Pulmonary artery endothelial cell (primary cell): ENCODE data around the gene DPP3. TPM values are rescaled to one million over a fixed set of nuclear protein-coding genes. Genes with fewer than 3 reads are reported as not detected.

Experiments used
- DNase-seq: peaks from one replicate; pipeline ENCODE4 v3.0.0-alpha.2; 2011; ENCODE audit warnings: low read depth, low spot score
- total RNA-seq: library from RNA; depleted of rRNA; stranded (reverse); fragments of >200 nt; gene quantifications from 2 replicates; pipeline ENCODE4 v1.2.3, GENCODE V29; 2014

DPP3 gene
- total RNA-seq, 1 donor from 2014 or later = 65.5 TPM

DNA sequence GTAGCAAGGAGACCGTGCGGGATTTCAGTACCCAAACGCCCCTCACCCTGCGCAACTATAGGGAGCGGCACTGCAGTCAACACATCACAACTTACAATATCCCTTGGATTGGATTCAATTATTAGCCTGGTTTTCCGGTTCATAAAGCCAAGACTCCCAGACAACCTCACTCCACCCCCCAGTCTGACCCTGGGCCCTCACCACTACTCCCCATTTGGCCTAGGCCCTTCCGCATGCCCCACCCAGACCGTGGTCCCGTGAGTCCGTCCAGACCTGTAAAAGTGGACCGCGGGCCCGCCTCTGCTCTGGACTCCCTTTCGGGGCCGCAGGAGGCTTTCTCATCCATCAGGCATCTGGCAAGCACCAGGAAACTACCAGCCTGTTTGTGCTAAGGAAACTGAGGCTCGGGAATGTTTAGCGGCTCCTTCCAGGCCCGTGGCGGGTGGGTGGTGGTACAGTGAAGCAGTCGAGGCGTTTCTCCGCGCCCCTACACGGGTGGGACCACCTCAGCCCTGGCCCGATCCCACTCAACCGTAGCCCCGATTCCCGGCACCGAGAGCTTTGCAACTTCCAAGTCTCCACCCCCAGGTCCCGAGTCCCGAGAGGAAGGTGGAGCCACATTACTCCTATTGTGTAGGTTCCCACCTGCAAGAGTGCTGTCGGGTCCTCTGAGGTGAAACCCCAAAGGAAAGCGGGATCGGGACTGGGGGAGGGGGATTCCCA, 679 bp upstream of the DPP3 start:
- no peak for DNase-seq

DNA sequence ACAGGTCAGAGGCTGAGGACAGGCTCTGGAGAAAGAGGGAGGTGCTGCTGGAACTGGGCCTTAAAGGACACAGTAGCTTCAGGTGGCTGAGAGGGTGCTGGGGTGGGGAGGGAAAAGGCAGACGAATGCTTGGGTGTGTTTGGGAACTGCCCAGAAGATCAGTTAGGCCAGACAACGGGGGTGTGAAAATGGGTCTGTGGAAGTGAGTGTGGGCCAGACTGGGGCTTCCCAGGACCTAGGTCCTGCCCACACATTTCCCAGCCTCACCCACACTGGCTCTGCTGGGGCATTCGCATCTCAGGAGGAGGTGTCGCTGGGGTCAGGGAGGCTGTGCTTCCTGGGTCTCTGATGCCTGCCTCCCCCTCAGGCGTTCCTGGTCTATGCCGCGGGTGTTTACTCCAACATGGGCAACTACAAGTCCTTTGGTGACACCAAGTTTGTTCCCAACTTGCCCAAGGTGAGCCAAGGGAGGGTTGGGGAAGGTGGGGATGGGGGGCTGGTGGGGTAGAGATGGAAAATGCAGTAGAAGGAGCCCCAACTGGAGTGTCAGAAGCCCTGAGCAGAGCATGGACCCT, 4.7 kb downstream of the DPP3 start:
- no peak for DNase-seq

DNA sequence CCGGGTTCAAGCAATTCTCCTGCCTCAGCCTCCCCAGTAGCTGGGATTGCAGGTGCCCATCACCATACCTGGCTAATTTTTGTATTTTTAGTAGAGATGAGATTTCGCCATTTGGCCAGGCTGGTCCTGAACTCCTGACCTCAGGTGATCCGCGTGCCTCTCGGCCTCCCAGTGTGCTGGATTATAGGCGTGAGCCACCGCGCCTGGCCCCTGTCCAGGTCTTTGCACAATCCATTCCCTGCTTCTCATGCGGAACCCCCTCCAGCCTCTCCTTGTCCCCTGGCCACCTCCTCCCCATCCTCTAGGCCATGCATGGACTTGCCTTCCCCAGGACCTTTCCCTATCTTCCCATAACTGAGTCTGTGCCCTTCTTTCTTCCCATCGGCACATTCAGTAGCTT, 8.7 kb downstream of the DPP3 start:
- no peak for DNase-seq

DNA sequence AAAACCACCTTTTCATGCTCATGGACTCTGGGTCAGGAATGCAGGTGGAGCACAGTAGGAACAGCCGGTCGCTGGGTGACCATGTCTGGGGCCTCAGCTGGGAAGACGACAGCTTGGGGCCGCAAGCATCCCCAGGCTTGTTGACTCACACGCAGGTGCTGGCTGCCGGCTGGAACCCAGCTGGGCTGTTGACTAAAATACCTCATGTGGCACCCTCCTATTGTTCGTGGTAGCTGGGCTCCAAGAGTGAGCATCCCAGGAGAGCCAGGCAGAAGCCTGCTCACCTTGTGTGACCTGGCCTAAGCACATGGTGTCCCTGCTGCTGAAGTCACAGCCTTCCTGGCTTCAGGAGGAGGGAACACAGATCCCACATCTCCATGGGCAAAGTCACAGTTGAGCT, 9.4 kb downstream of the DPP3 start:
- DNase-seq = no peak

DNA sequence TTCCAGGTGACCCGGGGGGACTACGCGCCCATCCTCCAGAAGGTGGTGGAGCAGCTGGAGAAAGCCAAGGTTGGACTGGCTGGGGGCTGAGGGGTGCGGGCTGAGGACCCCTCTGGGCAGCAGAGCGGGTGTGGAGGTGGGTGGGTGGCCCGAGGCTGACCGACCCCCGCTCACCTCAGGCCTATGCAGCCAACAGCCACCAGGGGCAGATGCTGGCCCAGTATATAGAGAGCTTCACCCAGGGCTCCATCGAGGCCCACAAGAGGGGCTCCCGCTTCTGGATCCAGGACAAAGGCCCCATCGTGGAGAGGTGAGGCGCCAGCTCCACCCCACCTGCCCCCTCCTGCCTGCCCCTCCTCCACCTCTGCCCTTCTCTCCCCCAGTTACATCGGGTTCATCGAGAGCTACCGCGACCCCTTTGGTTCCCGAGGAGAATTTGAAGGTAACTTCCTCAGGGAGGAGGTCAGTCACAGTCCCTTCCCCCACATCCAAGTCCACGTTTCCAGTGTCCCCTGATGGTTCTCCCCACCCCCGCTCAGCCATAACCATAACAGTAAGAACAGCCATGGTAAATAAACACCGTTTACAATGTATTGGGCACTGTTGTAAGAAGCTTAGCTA, 11.2 kb downstream of the DPP3 start:
- DNase-seq = no peak

DNA sequence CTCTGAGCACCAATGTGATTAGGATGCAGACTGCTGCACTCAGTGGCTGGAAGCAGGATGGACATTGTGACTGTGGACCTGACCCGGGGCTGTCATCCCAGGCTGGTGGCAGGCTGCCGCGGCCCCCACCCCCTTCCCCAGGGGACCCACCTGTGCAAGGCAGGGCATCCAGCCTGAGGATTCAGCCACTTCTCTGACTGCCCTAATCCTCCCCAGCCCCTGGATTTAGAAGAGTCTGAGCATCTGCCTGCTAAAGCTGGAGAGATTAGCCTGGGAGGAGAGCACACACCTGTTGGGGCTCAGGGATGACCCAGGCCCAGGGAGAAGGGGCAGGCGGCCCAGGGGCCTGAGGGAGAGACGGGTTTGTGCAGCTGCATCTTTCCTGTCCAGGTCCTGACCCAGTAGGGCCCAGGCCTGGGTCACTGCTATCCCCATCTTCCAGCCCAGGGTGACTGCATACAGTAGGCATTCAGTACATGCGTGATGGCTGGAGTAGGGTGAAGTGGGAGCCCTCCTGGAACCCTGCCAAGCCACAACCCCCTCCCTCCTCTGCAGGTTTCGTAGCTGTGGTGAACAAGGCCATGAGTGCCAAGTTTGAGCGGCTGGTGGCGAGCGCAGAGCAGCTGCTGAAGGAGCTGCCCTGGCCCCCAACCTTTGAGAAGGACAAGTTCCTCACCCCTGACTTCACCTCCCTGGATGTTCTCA, 12.1 kb downstream of the DPP3 start:
- no peak for DNase-seq

DNA sequence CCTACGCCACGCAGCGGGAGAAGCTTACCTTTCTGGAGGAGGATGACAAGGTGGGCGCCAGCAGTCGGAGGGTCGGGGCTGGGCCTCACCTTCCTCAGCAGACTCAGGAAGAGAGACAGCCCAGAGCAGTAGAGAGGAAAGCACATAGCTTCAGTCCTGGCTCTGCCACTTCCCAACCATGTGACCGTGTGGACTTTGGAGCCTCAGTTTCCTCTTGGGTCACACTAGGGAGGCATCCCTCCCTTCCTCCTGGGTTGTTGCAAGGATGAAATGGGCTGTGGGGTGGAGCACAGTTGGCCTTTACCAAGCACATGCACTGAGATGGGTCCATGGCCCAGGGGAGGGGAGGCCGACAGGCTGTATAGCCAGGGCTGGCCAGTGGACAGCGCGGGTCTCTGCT, 12.9 kb downstream of the DPP3 start:
- no peak for DNase-seq

DNA sequence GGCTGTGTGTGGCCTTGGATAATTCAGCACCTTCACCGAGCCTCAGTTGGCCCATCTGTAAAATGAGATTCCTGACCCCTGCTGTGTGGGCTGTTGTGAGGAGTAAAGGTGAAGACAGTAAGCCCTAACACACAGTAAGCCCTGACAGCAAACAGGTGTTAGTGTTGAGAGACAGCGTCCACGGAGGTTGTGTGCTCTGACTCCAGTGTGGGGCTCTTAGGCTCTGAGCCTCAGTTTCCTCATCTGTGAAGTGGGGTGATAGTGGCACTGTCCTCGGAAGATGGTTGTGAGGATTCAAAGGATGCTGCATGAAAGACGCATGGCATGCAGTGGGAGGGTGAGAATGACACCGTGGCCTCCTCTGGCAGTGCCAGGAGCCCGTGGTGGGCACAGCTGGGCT, 14.2 kb downstream of the DPP3 start:
- DNase-seq = no peak

DNA sequence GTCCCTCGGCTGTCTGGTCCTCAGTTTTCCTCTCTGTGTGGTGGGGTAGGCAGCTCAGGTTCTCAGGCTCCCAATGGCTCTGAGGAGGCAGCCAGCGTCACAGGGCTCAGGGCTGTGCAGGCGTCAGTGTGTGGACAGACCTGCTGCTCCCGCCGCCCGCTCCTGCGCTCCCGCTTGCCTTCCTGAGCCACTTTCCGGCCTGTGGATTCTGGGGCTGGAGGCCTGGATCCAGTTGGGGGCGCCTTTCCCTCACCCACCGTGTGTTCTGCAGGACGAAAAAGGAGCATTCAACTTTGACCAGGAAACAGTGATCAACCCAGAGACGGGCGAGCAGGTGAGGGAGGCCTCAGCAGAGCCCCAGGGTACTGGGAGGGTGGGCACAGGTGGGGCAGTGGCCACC, 14.7 kb downstream of the DPP3 start:
- no peak for DNase-seq

DNA sequence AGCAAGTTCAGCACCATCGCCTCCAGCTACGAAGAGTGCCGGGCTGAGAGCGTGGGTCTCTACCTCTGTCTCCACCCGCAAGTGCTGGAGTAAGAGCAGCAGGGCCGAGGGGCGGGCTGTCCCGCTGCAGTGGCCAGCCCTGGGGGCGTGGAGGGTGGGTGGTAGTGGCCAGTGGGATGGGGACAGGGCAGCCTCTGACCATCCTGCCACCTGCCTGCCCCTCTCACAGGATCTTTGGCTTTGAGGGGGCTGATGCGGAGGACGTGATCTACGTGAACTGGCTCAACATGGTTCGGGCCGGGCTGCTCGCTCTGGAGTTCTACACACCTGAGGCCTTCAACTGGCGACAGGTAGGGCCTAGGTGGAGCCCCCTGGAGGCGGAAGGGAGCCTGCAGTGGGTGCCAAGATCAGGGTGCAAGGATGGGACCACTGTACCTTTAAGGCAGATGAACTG, 15.2 kb downstream of the DPP3 start:
- DNase-seq = no peak

DNA sequence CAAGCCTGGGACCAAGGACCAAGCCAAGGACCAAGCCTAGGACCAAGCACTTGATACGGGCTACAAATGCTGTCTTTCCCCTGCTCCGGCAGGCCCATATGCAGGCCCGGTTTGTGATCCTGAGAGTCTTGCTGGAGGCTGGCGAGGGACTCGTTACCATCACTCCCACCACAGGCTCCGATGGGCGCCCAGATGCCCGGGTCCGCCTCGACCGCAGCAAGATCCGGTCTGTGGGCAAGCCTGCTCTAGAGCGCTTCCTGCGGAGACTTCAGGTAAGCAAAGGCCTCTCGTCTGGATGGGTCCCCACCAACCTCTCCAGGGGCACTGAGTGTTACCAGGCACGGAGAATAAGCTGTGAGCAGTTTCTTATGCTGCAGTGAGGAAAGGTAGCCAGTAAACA, 17.0 kb downstream of the DPP3 start:
- no peak for DNase-seq

DNA sequence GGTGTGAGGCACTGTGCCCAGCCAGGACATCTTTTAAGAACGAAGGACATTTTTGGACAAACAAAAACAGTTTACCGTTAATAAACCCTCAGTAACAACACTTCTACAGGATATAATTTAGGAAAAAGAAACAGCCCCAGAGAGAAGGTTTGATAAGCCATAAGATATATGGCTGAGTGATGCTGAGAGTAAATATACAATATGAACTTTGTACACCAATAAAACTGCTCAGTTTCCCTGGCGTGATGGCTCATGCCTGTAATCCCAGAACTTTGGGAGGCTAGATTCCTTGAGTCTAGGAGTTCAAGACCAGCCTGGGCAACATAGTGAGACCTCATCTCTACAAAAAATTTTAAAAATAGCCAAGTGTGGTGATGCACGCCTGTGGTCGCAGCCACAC, 18.3 kb downstream of the DPP3 start:
- DNase-seq = no peak

DNA sequence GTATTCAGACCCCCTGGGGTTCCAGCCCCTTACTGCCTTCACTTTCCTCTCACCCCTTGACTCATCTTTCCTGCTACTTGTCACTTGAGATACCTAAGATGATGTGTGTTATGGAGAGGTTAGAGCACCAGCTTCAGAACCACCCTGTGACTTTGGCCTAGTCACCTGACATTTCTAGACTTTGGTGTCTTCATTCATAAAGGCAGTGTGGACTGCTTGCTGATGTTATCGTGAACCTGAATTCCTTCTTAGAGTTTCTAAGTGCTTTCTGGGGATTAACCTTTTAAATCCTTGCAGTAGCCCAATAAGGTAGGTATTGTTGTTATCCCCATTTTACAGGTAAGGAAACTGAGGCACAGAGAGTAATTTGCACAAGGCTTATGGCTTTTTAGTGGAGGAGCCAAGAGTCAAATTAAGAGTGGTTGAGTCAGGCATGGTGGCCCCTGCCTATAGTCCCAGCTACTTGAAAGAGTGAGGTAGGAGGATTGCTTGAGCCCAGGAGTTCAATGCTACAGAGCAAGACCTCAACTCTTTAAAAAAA, 25.1 kb downstream of the DPP3 start:
- no peak for DNase-seq

DNA sequence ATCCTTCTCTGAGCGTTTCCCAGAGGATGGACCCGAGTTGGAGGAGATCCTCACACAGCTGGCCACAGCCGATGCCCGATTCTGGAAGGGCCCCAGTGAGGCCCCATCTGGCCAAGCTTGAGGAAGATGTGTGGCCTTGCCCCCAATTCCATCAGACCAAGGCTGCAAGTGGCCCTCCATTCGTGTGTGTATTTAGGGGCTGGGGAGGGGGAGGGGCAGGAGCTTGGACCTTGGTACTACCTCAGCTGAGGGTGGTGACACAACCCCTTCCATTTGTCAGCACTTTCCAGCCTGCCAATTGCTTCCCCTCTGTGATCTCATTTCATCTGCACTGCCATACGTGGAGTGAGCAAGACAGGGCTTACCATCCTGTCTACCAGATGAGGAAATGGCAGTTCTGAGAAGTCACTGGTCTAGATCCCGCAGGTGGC, 28.9 kb downstream of the DPP3 start:
- no peak for DNase-seq

DNA sequence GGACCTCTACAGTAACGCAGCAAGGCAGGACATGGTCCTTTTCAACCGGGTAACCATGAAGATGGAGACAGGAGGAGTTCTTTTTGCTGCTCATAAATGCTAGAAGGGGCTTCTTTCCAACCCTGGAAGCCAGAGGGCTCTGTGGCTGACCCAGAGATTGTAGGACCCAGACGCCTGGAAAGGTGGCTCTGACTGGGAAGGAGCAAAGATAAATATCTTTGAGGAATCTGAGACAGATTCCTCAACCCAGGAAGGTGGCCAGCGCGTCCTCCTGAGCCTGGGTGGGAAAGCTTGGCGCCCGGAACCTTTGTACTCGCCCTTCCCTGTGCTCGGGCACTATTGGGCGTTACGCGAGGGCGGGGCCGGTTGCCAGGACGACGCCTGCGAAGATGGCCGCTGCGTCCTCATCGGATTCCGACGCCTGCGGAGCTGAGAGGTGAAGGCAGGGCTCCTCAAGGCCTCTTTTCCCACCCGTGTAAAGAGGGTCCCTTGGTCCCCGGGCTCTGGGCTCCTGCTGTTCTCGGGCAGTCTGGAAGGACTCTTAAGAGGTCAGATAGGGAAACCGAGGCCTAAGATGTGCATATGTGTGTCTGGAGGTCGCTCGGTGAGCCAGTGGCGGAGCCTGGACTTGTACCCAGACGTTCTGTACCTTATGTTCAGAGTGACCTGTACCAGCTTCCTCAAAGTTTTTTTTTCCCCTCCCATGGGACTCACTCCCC, 30.2 kb downstream of the DPP3 start, which contains the start of gene BBS1:
TSS of gene BBS1 (plus strand) at position 365 of the 719 bp plus-strand sequence. CDS start at position 390, 25 bp downstream.
- DNase-seq = peak; percentile 22

DNA sequence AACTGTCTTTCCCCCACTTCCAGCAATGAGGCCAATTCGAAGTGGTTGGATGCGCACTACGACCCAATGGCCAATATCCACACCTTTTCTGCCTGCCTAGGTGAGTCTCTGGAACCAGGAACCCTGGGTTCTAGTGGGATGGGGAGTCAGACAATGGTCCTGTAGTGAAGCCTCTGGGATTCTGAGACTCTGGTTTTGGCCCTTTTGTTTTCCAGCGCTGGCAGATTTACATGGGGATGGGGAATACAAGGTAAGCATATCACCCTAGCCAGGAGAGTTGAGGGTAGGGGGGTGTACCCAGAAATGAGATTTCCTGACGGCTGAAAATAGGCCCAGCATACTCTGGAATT, 30.7 kb downstream of the DPP3 start:
- no peak for DNase-seq

DNA sequence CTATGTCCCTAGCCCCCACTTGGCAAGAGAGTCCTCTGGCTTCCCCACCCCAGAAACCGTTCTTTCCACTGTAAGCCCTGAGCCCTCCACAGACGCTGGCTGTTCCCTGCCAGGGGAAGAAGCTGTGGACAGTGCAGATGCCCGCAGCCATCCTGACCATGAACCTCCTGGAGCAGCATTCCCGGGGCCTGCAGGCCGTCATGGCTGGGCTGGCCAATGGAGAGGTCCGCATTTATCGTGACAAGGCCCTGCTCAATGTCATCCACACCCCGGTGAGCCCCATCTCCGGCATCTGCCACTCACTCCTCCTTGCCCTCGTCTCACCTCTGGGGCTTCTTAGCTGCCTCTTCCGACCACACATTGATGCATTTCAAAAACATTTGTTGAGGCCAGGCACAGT, 43.4 kb downstream of the DPP3 start:
- DNase-seq = no peak

DNA sequence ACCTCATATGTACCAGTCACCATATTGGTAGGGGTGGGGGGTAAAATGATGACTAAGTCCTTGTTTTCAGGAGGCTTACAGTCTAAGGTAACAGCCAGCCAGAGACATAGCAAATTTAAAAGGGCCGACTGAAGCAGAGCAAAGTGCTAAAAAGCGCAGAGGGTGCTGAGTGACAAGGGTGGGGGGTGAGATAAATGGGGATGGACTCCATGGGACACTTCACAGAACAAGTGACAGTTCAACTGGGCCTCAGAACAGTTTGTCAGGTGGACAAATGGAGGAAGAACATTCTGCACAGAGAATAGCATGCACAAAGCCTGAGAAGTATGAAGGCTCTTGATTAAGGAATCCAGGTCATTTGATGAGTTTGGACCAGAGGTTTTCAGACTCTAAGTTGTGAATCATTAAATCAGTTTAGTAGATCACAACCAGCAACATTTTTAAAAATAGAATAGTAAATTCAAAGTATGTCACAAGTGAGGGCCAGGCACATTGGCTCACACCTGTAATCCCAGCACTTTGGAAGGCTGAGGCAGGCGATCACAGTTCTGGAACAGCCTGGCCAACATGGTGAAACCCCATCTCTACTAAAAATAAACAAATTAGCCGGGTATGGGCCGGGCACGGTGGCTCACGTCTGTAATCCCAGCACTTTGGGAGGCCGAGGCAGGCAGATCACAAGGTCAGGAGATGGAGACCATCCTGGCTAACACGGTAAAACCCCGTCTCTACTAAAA, 44.2 kb downstream of the DPP3 start:
- DNase-seq = no peak

DNA sequence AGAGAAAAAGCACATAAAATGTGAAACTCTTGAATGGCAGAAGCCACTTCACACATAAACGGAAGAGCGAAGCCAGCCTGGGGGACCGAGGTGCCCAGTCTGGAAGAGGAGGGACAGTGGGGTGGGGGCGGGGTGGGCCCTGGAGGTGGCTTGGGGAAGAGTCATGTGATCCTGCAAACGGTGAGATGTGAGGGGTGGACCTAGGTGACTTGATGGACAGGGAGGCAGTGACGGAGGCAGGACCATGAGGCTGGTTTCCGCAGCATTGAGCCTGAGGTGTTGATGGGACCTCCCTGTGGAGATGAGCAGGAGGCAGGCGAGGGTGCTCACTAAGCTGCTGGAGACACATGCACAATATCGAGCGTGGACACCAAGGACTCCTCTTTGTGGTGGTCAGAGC, 48.8 kb downstream of the DPP3 start:
- DNase-seq = no peak

DNA sequence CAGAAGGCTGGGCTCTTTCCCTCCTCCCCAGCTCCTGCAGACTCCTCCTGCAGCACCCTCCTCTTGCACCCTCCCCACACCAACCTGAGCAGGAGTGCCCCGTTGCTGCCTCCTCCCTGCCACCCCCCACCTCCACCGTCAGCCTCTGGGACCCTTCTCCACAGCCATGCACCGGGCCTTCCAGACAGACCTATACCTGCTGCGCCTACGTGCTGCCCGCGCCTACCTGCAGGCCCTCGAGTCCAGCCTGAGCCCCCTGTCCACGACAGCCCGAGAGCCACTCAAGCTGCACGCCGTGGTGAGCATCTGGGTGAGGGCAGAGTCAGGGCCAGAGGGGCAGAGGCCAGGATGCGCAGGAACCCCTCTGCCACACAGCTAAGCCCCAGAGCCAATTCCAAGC, 49.4 kb downstream of the DPP3 start:
- DNase-seq = no peak
